ENCODE data around the gene HAUS5. TPM values are rescaled to one million over a fixed set of nuclear protein-coding genes. Genes with fewer than 3 reads are reported as not detected.
"Not testable (repeated sequence)": the region's sequence is repeated elsewhere in the genome, so short reads cannot be mapped to it uniquely, and the experiment has no call there.

HAUS5 gene
- total RNA-seq, 1 donor from 2014 or later: 12.4 TPM

GRCh38 chr19:35650581-35650980 lies 38.0 kb downstream of the HAUS5 start:
- H3K9me3 Mint-ChIP-seq: no peaks in the 10 kb centered on the region

GRCh38 chr19:35654828-35655227 lies 42.3 kb downstream of the HAUS5 start:
- H3K36me3 Mint-ChIP-seq: peaks cover 20% of the 10 kb centered on the region
- H3K36me3 ChIP-seq: not testable (repeated sequence)

More at GRCh38 chr19:35650581-35650980, 38.0 kb downstream of the HAUS5 start:
- Histone ChIP-seq H3K4me3 (no peak overlapping the region), H2AFZ (replicated peaks) (no peak overlapping the region), H3K36me3 (no peaks in the 10 kb centered on the region), H3F3A (ENCODE audit: low read depth) (peaks cover 3% of the 10 kb centered on the region), H3K27me3 (peaks cover 11% of the 10 kb centered on the region), H3K4me2 (no peak overlapping the region), H3K27ac (no peak overlapping the region), H3K9ac (no peak overlapping the region), H3K9me3 (ENCODE audit: low read depth) (no peaks in the 10 kb centered on the region), H3K79me2 (ENCODE audit: low read depth) (peaks cover 26% of the 10 kb centered on the region), H3K4me1 (peaks cover 6% of the 10 kb centered on the region), H4K20me1 (ENCODE audit: low read depth) (peaks cover 3% of the 10 kb centered on the region)
- H3K27ac Mint-ChIP-seq: no peak overlapping the region
- TF ChIP-seq EZH2phosphoT487 (IDR thresholded peaks at IDR 0.05) (no peak), EZH2 (IDR thresholded peaks at IDR 0.05) (no peak), CTCF (IDR thresholded peaks at IDR 0.05) (no peak)
- H3K4me1 Mint-ChIP-seq: peaks cover 12% of the 10 kb centered on the region
- peak overlapping the region; percentile 30 for H3K4me3 Mint-ChIP-seq
- peaks cover 1% of the 10 kb centered on the region for H3K27me3 Mint-ChIP-seq (ENCODE audit: insufficient read depth, low read depth)
- peaks cover 9% of the 10 kb centered on the region for H3K36me3 Mint-ChIP-seq
- DNase-seq (ENCODE audit: low spot score): no peak

GRCh38 chr19:35655600-35655999 lies 43.1 kb downstream of the HAUS5 start:
- Histone ChIP-seq H3K4me3 (no peak overlapping the region), H3K27ac (no peak overlapping the region), H3F3A (ENCODE audit: low read depth) (no peaks in the 10 kb centered on the region), H3K4me2 (no peak overlapping the region), H3K9ac (no peak overlapping the region), H3K79me2 (ENCODE audit: low read depth) (peaks cover 2% of the 10 kb centered on the region), H3K4me1 (no peaks in the 10 kb centered on the region), H4K20me1 (ENCODE audit: low read depth) (peaks cover 3% of the 10 kb centered on the region), H3K9me3 (ENCODE audit: low read depth) (no peaks in the 10 kb centered on the region), H3K27me3 (no peaks in the 10 kb centered on the region), H2AFZ (replicated peaks) (no peak overlapping the region), H3K36me3 (peaks cover 2% of the 10 kb centered on the region)
- H3K27me3 Mint-ChIP-seq (ENCODE audit: insufficient read depth, low read depth): no peaks in the 10 kb centered on the region
- H3K4me3 Mint-ChIP-seq: no peak overlapping the region
- H3K36me3 Mint-ChIP-seq: peaks cover 23% of the 10 kb centered on the region
- H3K4me1 Mint-ChIP-seq: no peaks in the 10 kb centered on the region
- H3K27ac Mint-ChIP-seq: no peak overlapping the region
- no peaks in the 10 kb centered on the region for H3K9me3 Mint-ChIP-seq
- DNase-seq (ENCODE audit: low spot score): no peak
- no peak for TF ChIP-seq EZH2 (IDR thresholded peaks at IDR 0.05)
- TF ChIP-seq CTCF (IDR thresholded peaks at IDR 0.05): no peak
- no peak for TF ChIP-seq EZH2phosphoT487 (IDR thresholded peaks at IDR 0.05)

More at GRCh38 chr19:35654828-35655227, 42.3 kb downstream of the HAUS5 start:
- not testable (repeated sequence) for H3K4me3 Mint-ChIP-seq; H3K27me3 Mint-ChIP-seq (ENCODE audit: insufficient read depth, low read depth); H3F3A ChIP-seq (ENCODE audit: low read depth); H4K20me1 ChIP-seq (ENCODE audit: low read depth); H3K4me2 ChIP-seq; H3K27ac ChIP-seq; H2AFZ ChIP-seq (replicated peaks); H3K9me3 ChIP-seq (ENCODE audit: low read depth); H3K79me2 ChIP-seq (ENCODE audit: low read depth); H3K27me3 ChIP-seq; H3K9ac ChIP-seq; H3K9me3 Mint-ChIP-seq; H3K27ac Mint-ChIP-seq; DNase-seq (ENCODE audit: low spot score); H3K4me1 ChIP-seq; H3K4me3 ChIP-seq; H3K4me1 Mint-ChIP-seq

GRCh38 chr19:35656700-35657099 lies 44.2 kb downstream of the HAUS5 start:
- H4K20me1 ChIP-seq (ENCODE audit: low read depth): peaks cover 3% of the 10 kb centered on the region
- no peak overlapping the region for H3K4me2 ChIP-seq
- H3K79me2 ChIP-seq (ENCODE audit: low read depth): no peaks in the 10 kb centered on the region
- H3K36me3 Mint-ChIP-seq: peaks cover 26% of the 10 kb centered on the region
- H3K4me1 ChIP-seq: no peaks in the 10 kb centered on the region
- TF ChIP-seq EZH2phosphoT487 (IDR thresholded peaks at IDR 0.05) (no peak), EZH2 (IDR thresholded peaks at IDR 0.05) (no peak), CTCF (IDR thresholded peaks at IDR 0.05) (no peak)
- no peak overlapping the region for H3K9ac ChIP-seq
- H2AFZ ChIP-seq (replicated peaks): no peak overlapping the region
- no peaks in the 10 kb centered on the region for H3K9me3 Mint-ChIP-seq
- H3K4me3 ChIP-seq: no peak overlapping the region
- no peak for DNase-seq (ENCODE audit: low spot score)
- no peaks in the 10 kb centered on the region for H3K27me3 ChIP-seq
- no peaks in the 10 kb centered on the region for H3F3A ChIP-seq (ENCODE audit: low read depth)
- no peak overlapping the region for H3K27ac Mint-ChIP-seq
- no peaks in the 10 kb centered on the region for H3K9me3 ChIP-seq (ENCODE audit: low read depth)
- no peaks in the 10 kb centered on the region for H3K27me3 Mint-ChIP-seq (ENCODE audit: insufficient read depth, low read depth)
- H3K27ac ChIP-seq: no peak overlapping the region
- H3K4me3 Mint-ChIP-seq: no peak overlapping the region
- H3K36me3 ChIP-seq: peaks cover 2% of the 10 kb centered on the region
- no peaks in the 10 kb centered on the region for H3K4me1 Mint-ChIP-seq
